IMR-90 (cell line): ENCODE data around the gene RAC2. TPM values are rescaled to one million over a fixed set of nuclear protein-coding genes. Genes with fewer than 3 reads are reported as not detected.

Experiments
- ATAC-seq: fragments of 200-7000 bp; cut with Tn5 transposase; 2 replicates; pipeline ENCODE4 v1.9.1; 2020; ENCODE audit warnings: low read depth, mild to moderate bottlenecking, moderate library complexity
- BruUV-seq: library from RNA; stranded (reverse); fragments of 400-500 nt; replicated peaks from 2 replicates; lab custom pipeline; 2021; lab: Mats Ljungman, UMichigan
- CTCF ChIA-PET: fragments of 300-600 bp; formaldehyde crosslinking; extraction: SDS; loops from one replicate; lab custom pipeline; 2021; ENCODE audit warnings: antibody characterized with exemption; lab: Yijun Ruan, JAX
- POLR2A ChIA-PET: fragments of 300-600 bp; sonication (Branson Sonifier 250); formaldehyde crosslinking; loops from one replicate; lab custom pipeline; 2022; ENCODE audit warnings: antibody characterized with exemption; ENCODE audit not compliant: unreplicated experiment; lab: Charles Lee
- DNase-seq: peaks from one replicate; pipeline ENCODE4 v3.0.0; 2013
- H2AFZ ChIP-seq: replicated peaks from 2 replicates; pipeline ENCODE3; 2013; ENCODE audit warnings: low read length, mild to moderate bottlenecking; ENCODE audit not compliant: poor library complexity
- H2AK5ac ChIP-seq: 2 replicates; pipeline ENCODE4 v1.6.1; 2013; ENCODE audit warnings: low read depth, low read length, inconsistent platforms
- H2AK9ac ChIP-seq: replicated peaks from 2 replicates; pipeline ENCODE3; 2013; ENCODE audit warnings: mild to moderate bottlenecking, low read depth, low read length, moderate library complexity; ENCODE audit not compliant: poor library complexity
- H2BK120ac ChIP-seq: 2 replicates; pipeline ENCODE4 v1.6.1; 2013; ENCODE audit warnings: low read depth, low read length, inconsistent platforms
- H2BK15ac ChIP-seq: 3 replicates; pipeline ENCODE4 v1.6.1; 2013; ENCODE audit warnings: low read depth, low read length, inconsistent platforms
- H2BK20ac ChIP-seq: 2 replicates; pipeline ENCODE4 v1.6.1; 2013; ENCODE audit warnings: low read depth, mild to moderate bottlenecking, inconsistent platforms, low read length, moderate library complexity
- H2BK5ac ChIP-seq: 2 replicates; pipeline ENCODE4 v1.6.1; 2013; ENCODE audit warnings: mild to moderate bottlenecking, low read depth, low read length, inconsistent platforms; ENCODE audit not compliant: poor library complexity, severe bottlenecking
- H3K14ac ChIP-seq: replicated peaks from 2 replicates; pipeline ENCODE4 v1.6.1; 2013; ENCODE audit warnings: low read depth, low read length, inconsistent platforms
- H3K18ac ChIP-seq: 2 replicates; pipeline ENCODE4 v1.6.1; 2013; ENCODE audit warnings: low read depth, low read length, control low read depth
- H3K23ac ChIP-seq: 2 replicates; pipeline ENCODE4 v1.6.1; 2013; ENCODE audit warnings: low read depth, low read length, inconsistent platforms
- H3K27ac ChIP-seq: 2 replicates; pipeline ENCODE4 v1.5.1; 2013; ENCODE audit warnings: mild to moderate bottlenecking, control low read depth, low read length; ENCODE audit not compliant: insufficient read depth
- H3K27me3 ChIP-seq: 2 replicates; pipeline ENCODE4 v1.6.1; 2013; ENCODE audit warnings: low read length; ENCODE audit not compliant: control insufficient read depth, insufficient read depth
- H3K36me3 ChIP-seq: 2 replicates; pipeline ENCODE4 v1.6.1; 2013; ENCODE audit warnings: low read length, mixed read lengths; ENCODE audit not compliant: control insufficient read depth, insufficient read depth
- H3K4ac ChIP-seq: 2 replicates; pipeline ENCODE4 v1.6.1; 2013; ENCODE audit warnings: low read depth, low read length, inconsistent platforms
- H3K4me1 ChIP-seq: 2 replicates; pipeline ENCODE4 v1.6.1; 2013; ENCODE audit warnings: low read length, mixed read lengths; ENCODE audit not compliant: control insufficient read depth, insufficient read depth
- H3K4me2 ChIP-seq: 2 replicates; pipeline ENCODE4 v1.6.1; 2013; ENCODE audit warnings: low read depth, mild to moderate bottlenecking, control low read depth, low read length, moderate library complexity
- H3K4me3 ChIP-seq: 2 replicates; pipeline ENCODE4 v1.5.1; 2013; ENCODE audit warnings: low read depth, mild to moderate bottlenecking, control low read depth, low read length, moderate library complexity; ENCODE audit not compliant: insufficient read depth
- H3K56ac ChIP-seq: 2 replicates; pipeline ENCODE4 v1.6.1; 2013; ENCODE audit warnings: low read length, inconsistent platforms; ENCODE audit not compliant: insufficient read depth; ENCODE audit errors: extremely low read depth
- H3K79me1 ChIP-seq, 2 experiments: 2 replicates each; pipeline ENCODE4 v1.6.1; 2013; ENCODE audit warnings: low read length in 2 of 2, inconsistent platforms in 1 of 2, low read depth in 1 of 2
- H3K9ac ChIP-seq: 2 replicates; pipeline ENCODE4 v1.6.1; 2013; ENCODE audit warnings: low read depth, low read length, control low read depth
- H3K9me1 ChIP-seq: 2 replicates; pipeline ENCODE4 v1.6.1; 2013; ENCODE audit warnings: low read length, inconsistent platforms; ENCODE audit not compliant: insufficient read depth
- H3K9me3 ChIP-seq: 2 replicates; pipeline ENCODE4 v1.6.1; 2013; ENCODE audit warnings: low read length; ENCODE audit not compliant: control insufficient read depth, insufficient read depth
- H4K20me1 ChIP-seq: 2 replicates; pipeline ENCODE4 v1.6.1; 2013; ENCODE audit warnings: low read length, inconsistent platforms; ENCODE audit not compliant: insufficient read depth
- H4K5ac ChIP-seq: 2 replicates; pipeline ENCODE4 v1.6.1; 2013; ENCODE audit warnings: mild to moderate bottlenecking, low read depth, low read length, control low read depth
- H4K8ac ChIP-seq, 2 experiments: 2 replicates each; pipeline ENCODE4 v1.6.1; 2013; ENCODE audit warnings: low read depth in 2 of 2, low read length in 2 of 2, control low read depth in 1 of 2, inconsistent platforms in 1 of 2
- H4K91ac ChIP-seq: 2 replicates; pipeline ENCODE4 v1.6.1; 2013; ENCODE audit warnings: low read depth, low read length, inconsistent platforms; ENCODE audit not compliant: insufficient read depth
- BHLHE40 ChIP-seq: fragments of 150-350 bp; IDR thresholded peaks from 2 replicates; pipeline ENCODE4 v1.6.1; 2016; ENCODE audit warnings: mild to moderate bottlenecking, low read depth, low read length
- CEBPB ChIP-seq: IDR thresholded peaks from 2 replicates; pipeline ENCODE4 v1.6.1; 2012; ENCODE audit warnings: low read depth, low read length, improper control_type of control experiment
- CHD1 ChIP-seq: IDR thresholded peaks from 2 replicates; pipeline ENCODE4 v1.6.1; 2012; ENCODE audit warnings: low read depth, low read length, improper control_type of control experiment
- CTCF ChIP-seq: conservative IDR thresholded peaks from 2 replicates; pipeline ENCODE4 v1.5.1; 2012; ENCODE audit warnings: mild to moderate bottlenecking, low read depth, low read length, improper control_type of control experiment
- FOS ChIP-seq: fragments of 150-350 bp; IDR thresholded peaks from 2 replicates; pipeline ENCODE4 v1.6.1; 2016; ENCODE audit warnings: low read depth, low read length
- MAFK ChIP-seq: IDR thresholded peaks from 2 replicates; pipeline ENCODE4 v1.6.1; 2012; ENCODE audit warnings: low read depth, low read length, improper control_type of control experiment
- MAZ ChIP-seq: IDR thresholded peaks from 2 replicates; pipeline ENCODE4 v1.6.1; 2012; ENCODE audit warnings: low read depth, mild to moderate bottlenecking, low read length, improper control_type of control experiment, moderate library complexity, borderline replicate concordance
- MXI1 ChIP-seq: IDR thresholded peaks from 2 replicates; pipeline ENCODE4 v1.6.1; 2012; ENCODE audit warnings: low read depth, mild to moderate bottlenecking, low read length, moderate library complexity, borderline replicate concordance
- NFE2L2 ChIP-seq: fragments of 150-350 bp; IDR thresholded peaks from 2 replicates; pipeline ENCODE4 v1.6.1; 2016; ENCODE audit warnings: low read depth, mild to moderate bottlenecking, low read length
- POLR2A ChIP-seq: IDR thresholded peaks from 2 replicates; pipeline ENCODE4 v1.6.1; 2012; ENCODE audit warnings: mild to moderate bottlenecking, low read depth, low read length
- RAD21 ChIP-seq: IDR thresholded peaks from 2 replicates; pipeline ENCODE4 v1.6.1; 2012; ENCODE audit warnings: low read length, improper control_type of control experiment
- RCOR1 ChIP-seq: IDR thresholded peaks from 2 replicates; pipeline ENCODE4 v1.6.1; 2012; ENCODE audit warnings: mild to moderate bottlenecking, low read length, improper control_type of control experiment; ENCODE audit not compliant: insufficient replicate concordance
- RFX5 ChIP-seq: IDR thresholded peaks from 2 replicates; pipeline ENCODE4 v1.8.0; 2012; ENCODE audit warnings: low read depth, mild to moderate bottlenecking, low read length, moderate library complexity
- SMC3 ChIP-seq: fragments of 150-350 bp; IDR thresholded peaks from 2 replicates; pipeline ENCODE4 v1.6.1; 2016; ENCODE audit warnings: low read depth, mild to moderate bottlenecking, antibody characterized with exemption, low read length, moderate library complexity
- WGBS, 2 experiments: methylation state at CpG; one replicate each; pipeline versions ENCODE4 v1.1.5 to v1.1.7; 2013; ENCODE audit warnings: missing lambda C conversion rate in 2 of 2; ENCODE audit not compliant: insufficient read length in 1 of 2; ENCODE audit errors: extremely low coverage in 2 of 2; 5-methylcytosine and 5-hydroxymethylcytosine counted together
- dilution Hi-C: fragments of 300-500 bp; cut with HindIII; formaldehyde crosslinking; loops from one replicate; pipeline ENCODE4 v1.14.3; 2018; ENCODE audit warnings: low sequenced_read_pairs; ENCODE audit not compliant: unreplicated experiment
- in situ Hi-C: fragments of 300-500 bp; cut with MboI; formaldehyde crosslinking; loops from 3 replicates; pipeline ENCODE4 v1.14.3; 2019; ENCODE audit warnings: low sequenced_read_pairs, inconsistent platforms, mixed read lengths
- intact Hi-C: fragments of 100-400 bp; cut with micrococcal nuclease; formaldehyde crosslinking; loops from 2 replicates; pipeline ENCODE4 v1.10.0; 2022
- polyA plus RNA-seq, 3 experiments: library from polyadenylated mRNA; depleted of rRNA; stranded (reverse); fragments of >200 nt; gene quantifications; 2 replicates each; pipeline ENCODE4 v1.2.3, GENCODE V29; 2012; ENCODE audit warnings: low replicate concordance in 1 of 3
- total RNA-seq: library from RNA; depleted of rRNA; stranded (reverse); fragments of >200 nt; gene quantifications from 2 replicates; pipeline ENCODE4 v1.2.3, GENCODE V29; 2012
- TF ChIP-seq, protein P1 (sequence below): fragments of 150-350 bp; IDR thresholded peaks from 2 replicates; pipeline ENCODE4 v1.6.1; 2016; ENCODE audit warnings: low read depth, mild to moderate bottlenecking, low read length, moderate library complexity, borderline replicate concordance
- TF ChIP-seq, protein P2 (sequence below): fragments of 150-350 bp; IDR thresholded peaks from 2 replicates; pipeline ENCODE4 v1.6.1; 2017; ENCODE audit warnings: mild to moderate bottlenecking, antibody characterized with exemption, low read length, low read depth

RAC2 gene
- total and polyA plus RNA-seq, 2 of the 4 experiments (the other 2 are of a cell fraction): 10.0 to 72.3 TPM

DNA sequence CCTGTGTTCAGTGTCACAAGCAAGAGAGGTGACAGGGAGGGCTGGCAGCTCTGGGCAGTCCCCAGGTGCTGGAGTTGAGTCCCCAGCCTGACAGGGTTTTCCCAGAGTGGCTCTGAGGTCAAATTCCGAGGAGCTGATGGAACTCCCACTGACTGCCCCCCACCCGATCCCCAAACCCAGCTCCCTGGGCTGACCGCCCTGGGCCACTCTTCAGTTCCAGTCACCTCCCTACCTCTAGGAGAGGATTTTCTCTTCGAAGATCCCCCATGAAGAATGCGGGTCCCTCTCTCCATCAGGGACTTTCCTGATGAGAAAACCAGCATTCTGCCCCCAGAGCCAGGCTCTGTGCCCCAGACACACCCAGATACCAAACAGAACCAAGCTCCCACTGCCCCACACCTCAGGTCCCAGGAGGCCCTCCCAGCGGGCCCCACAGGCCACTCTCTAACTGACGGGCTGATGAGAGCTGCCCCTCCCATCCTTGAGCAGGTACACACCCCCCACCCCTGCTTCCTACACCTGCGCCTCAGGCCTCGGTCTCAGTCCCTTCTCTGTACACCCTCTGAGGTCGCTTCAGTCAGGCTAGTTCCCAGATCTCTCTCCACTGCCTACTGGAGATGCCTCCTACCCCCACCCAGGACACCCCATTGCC lies 12.1 kb upstream of the RAC2 start:
- intact Hi-C loops (no loop called here), dilution Hi-C loops (no loop called here), in situ Hi-C loops (no loop called here)
- H3K4me1 ChIP-seq: peaks cover 7% of the 10 kb centered on the region
- ChIA-PET CTCF (no interaction called here), POLR2A (no interaction called here)
- peak overlapping the region; percentile 38 for H2AK9ac ChIP-seq
- H3K27ac ChIP-seq: no peak overlapping the region
- DNase-seq (no peak), ATAC-seq (no peak)
- no peak overlapping the region for H2BK20ac ChIP-seq
- no peak overlapping the region for H2AFZ ChIP-seq
- no peak overlapping the region for H4K5ac ChIP-seq
- H3K9me1 ChIP-seq: no peaks in the 10 kb centered on the region
- H4K8ac ChIP-seq: no peak overlapping the region
- no peak overlapping the region for H3K4me3 ChIP-seq
- no peak overlapping the region for H2BK5ac ChIP-seq
- no peak overlapping the region for H4K91ac ChIP-seq
- H3K4me2 ChIP-seq: no peak overlapping the region
- no peaks in the 10 kb centered on the region for H4K20me1 ChIP-seq
- no peaks in the 10 kb centered on the region for H3K9me3 ChIP-seq
- no peak overlapping the region for H3K4ac ChIP-seq
- no peak overlapping the region for H3K56ac ChIP-seq
- H3K27me3 ChIP-seq: peaks cover 6% of the 10 kb centered on the region; the same call in 1 of the 2 replicates
- no peak overlapping the region for H2AK5ac ChIP-seq
- 82% methylated on average over 4 of the region's 10 CpGs; no CpG with 5 or more reads in 1 of the 2 experiments for WGBS, 2 experiments
- H3K23ac ChIP-seq: no peak overlapping the region
- no peaks in the 10 kb centered on the region for H3K36me3 ChIP-seq
- TF ChIP-seq MXI1 (no peak), CHD1 (no peak), RFX5 (no peak), FOS (no peak), BHLHE40 (no peak), CTCF (no peak), SMC3 (no peak), MAFK (no peak), NFE2L2 (no peak), POLR2A (no peak), CEBPB (no peak), RCOR1 (no peak), RAD21 (no peak), MAZ (no peak)
- TF ChIP-seq, protein P1, sequence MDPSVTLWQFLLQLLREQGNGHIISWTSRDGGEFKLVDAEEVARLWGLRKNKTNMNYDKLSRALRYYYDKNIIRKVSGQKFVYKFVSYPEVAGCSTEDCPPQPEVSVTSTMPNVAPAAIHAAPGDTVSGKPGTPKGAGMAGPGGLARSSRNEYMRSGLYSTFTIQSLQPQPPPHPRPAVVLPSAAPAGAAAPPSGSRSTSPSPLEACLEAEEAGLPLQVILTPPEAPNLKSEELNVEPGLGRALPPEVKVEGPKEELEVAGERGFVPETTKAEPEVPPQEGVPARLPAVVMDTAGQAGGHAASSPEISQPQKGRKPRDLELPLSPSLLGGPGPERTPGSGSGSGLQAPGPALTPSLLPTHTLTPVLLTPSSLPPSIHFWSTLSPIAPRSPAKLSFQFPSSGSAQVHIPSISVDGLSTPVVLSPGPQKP: no peak
- TF ChIP-seq, protein P2, sequence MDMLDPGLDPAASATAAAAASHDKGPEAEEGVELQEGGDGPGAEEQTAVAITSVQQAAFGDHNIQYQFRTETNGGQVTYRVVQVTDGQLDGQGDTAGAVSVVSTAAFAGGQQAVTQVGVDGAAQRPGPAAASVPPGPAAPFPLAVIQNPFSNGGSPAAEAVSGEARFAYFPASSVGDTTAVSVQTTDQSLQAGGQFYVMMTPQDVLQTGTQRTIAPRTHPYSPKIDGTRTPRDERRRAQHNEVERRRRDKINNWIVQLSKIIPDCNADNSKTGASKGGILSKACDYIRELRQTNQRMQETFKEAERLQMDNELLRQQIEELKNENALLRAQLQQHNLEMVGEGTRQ: no peak
- no peaks in the 10 kb centered on the region for H3K79me1 ChIP-seq
- H2BK120ac ChIP-seq: no peak overlapping the region
- no peak overlapping the region for H2BK15ac ChIP-seq
- no peak overlapping the region for H3K18ac ChIP-seq
- no peak overlapping the region for H3K9ac ChIP-seq
- BruUV-seq: no TSS peak
- H3K14ac ChIP-seq: no peak overlapping the region
